ENCODE results near the gene KAZALD1.

DNA sequence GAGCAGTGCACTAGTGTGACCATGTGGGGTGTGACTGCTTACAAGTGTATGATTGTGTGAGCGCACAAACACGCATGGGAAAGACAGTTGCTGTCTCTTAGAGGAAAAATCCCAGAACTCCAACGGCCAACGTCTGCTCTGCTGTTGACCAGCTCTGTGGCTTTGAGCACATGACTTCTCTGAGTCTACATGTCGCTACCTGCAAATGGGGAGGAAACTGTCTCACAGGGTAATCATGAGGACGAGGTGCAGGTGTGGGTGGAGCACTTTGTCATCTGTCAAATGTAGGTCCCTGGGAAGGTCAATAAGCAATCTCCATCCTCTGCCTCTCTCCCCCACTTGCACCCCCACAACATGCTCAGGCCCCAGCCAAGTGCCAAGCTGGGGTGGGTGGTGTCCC is 38.1 kb downstream of the KAZALD1 start:
- TF ChIP-seq, protein P1, sequence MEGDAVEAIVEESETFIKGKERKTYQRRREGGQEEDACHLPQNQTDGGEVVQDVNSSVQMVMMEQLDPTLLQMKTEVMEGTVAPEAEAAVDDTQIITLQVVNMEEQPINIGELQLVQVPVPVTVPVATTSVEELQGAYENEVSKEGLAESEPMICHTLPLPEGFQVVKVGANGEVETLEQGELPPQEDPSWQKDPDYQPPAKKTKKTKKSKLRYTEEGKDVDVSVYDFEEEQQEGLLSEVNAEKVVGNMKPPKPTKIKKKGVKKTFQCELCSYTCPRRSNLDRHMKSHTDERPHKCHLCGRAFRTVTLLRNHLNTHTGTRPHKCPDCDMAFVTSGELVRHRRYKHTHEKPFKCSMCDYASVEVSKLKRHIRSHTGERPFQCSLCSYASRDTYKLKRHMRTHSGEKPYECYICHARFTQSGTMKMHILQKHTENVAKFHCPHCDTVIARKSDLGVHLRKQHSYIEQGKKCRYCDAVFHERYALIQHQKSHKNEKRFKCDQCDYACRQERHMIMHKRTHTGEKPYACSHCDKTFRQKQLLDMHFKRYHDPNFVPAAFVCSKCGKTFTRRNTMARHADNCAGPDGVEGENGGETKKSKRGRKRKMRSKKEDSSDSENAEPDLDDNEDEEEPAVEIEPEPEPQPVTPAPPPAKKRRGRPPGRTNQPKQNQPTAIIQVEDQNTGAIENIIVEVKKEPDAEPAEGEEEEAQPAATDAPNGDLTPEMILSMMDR (IDR thresholded peaks at IDR 0.05) = no peak
- no peak for TF ChIP-seq POLR2A (IDR thresholded peaks at IDR 0.05)
